Thoracic aorta (tissue), 2 donors: Measurements from ENCODE around the gene LRRK1. TPM values are rescaled to one million over a fixed set of nuclear protein-coding genes. Genes with fewer than 3 reads are reported as not detected.

Source experiments
- ATAC-seq: fragments of 150-250 bp; one replicate; pipeline ENCODE4 v1.8.0; 2017; ENCODE audit warnings: low read depth; ENCODE audit not compliant: insufficient number of reproducible peaks, low FRiP score
- DNase-seq: peaks from one replicate; pipeline ENCODE4 v3.0.0-alpha.2; 2020; ENCODE audit warnings: low spot score
- H3K27ac ChIP-seq, 2 donors: fragments of 200-600 bp; sonication (generic); 1 replicate in 1 of 2; 2 replicates in 1 of 2; pipeline ENCODE4 v1.5.1; 2016; ENCODE audit warnings: mild to moderate bottlenecking in 2 of 2, moderate library complexity in 2 of 2
- H3K27me3 ChIP-seq: fragments of 200-600 bp; sonication (generic); replicated peaks from 2 replicates; pipeline ENCODE4 v1.6.0; 2016; ENCODE audit warnings: mild to moderate bottlenecking; ENCODE audit not compliant: insufficient read depth
- H3K36me3 ChIP-seq: fragments of 200-600 bp; sonication (generic); one replicate; pipeline ENCODE4 v1.5.1; 2016
- H3K4me1 ChIP-seq, 2 donors: fragments of 200-600 bp; sonication (generic); 1 replicate in 1 of 2; 2 replicates in 1 of 2; pipeline versions ENCODE4 v1.5.1 to v1.6.0; 2016; ENCODE audit warnings: low read depth in 2 of 2, mild to moderate bottlenecking in 1 of 2; ENCODE audit not compliant: control insufficient read depth in 1 of 2
- H3K4me3 ChIP-seq: fragments of 200-600 bp; sonication (generic); 2 replicates; pipeline ENCODE4 v1.5.1; 2016; ENCODE audit warnings: mild to moderate bottlenecking
- H3K9me3 ChIP-seq: fragments of 200-600 bp; sonication (generic); 2 replicates; pipeline ENCODE4 v1.5.1; 2016
- CTCF ChIP-seq: fragments of 200-600 bp; sonication (generic); IDR thresholded peaks from one replicate; pipeline ENCODE4 v1.5.1; 2019; ENCODE audit warnings: antibody characterized with exemption
- total RNA-seq, 2 donors: library from RNA; depleted of rRNA; stranded (reverse); fragments of >200 nt; gene quantifications; one replicate each; pipeline versions ENCODE4 v1.1.0 to v1.2.3, GENCODE V29; 2016

Gene LRRK1
- total RNA-seq, 2 donors from 2014 or later = 17.2 to 47.1 TPM

GRCh38 chr15:101031213-101031612, 112.1 kb downstream of the LRRK1 start:
- Histone ChIP-seq H3K27ac (no peak overlapping the region), H3K4me1 (no peaks in the 10 kb centered on the region), H3K36me3 (peaks cover 4% of the 10 kb centered on the region), H3K4me3 (no peak overlapping the region), H3K9me3 (peaks cover 19% of the 10 kb centered on the region), H3K27me3 (no peaks in the 10 kb centered on the region)
- TF ChIP-seq CTCF = no peak
- DNase-seq (no peak), ATAC-seq (no peak)

GRCh38 chr15:101033801-101034200, 114.6 kb downstream of the LRRK1 start:
- DNase-seq = no peak
- no peaks in the 10 kb centered on the region for H3K27me3 ChIP-seq
- H3K9me3 ChIP-seq = peaks cover 22% of the 10 kb centered on the region
- ATAC-seq = no peak
- no peak for TF ChIP-seq CTCF
- H3K4me3 ChIP-seq = no peak overlapping the region
- H3K27ac ChIP-seq = no peak overlapping the region
- H3K36me3 ChIP-seq = peaks cover 4% of the 10 kb centered on the region
- no peaks in the 10 kb centered on the region for H3K4me1 ChIP-seq

GRCh38 chr15:101035611-101036010, 116.5 kb downstream of the LRRK1 start:
- Histone ChIP-seq H3K36me3 (no peaks in the 10 kb centered on the region), H3K27ac (no peak overlapping the region), H3K4me3 (no peak overlapping the region), H3K9me3 (peaks cover 22% of the 10 kb centered on the region), H3K27me3 (no peaks in the 10 kb centered on the region), H3K4me1 (peaks cover 5 to 7% of the 10 kb centered on the region in 2 donors)
- no peak for ATAC-seq
- DNase-seq = no peak
- no peak for TF ChIP-seq CTCF

- H3K4me3 ChIP-seq = no peak overlapping the region
- peaks cover 22% of the 10 kb centered on the region for H3K9me3 ChIP-seq
- no peaks in the 10 kb centered on the region for H3K36me3 ChIP-seq
- H3K4me1 ChIP-seq = peaks cover 5 to 7% of the 10 kb centered on the region in 2 donors
- ATAC-seq = no peak
- H3K27me3 ChIP-seq = no peaks in the 10 kb centered on the region
- no peak overlapping the region for H3K27ac ChIP-seq
- TF ChIP-seq CTCF = no peak
- DNase-seq = no peak
Measured at GRCh38 chr15:101036189-101036588, 117.0 kb downstream of the LRRK1 start.

GRCh38 chr15:101037090-101037830, 118.1 kb downstream of the LRRK1 start:
- peaks cover 5 to 7% of the 10 kb centered on the region in 2 donors for H3K4me1 ChIP-seq
- DNase-seq = no peak
- peaks cover 22% of the 10 kb centered on the region for H3K9me3 ChIP-seq
- no peak overlapping the region for H3K4me3 ChIP-seq
- no peak for TF ChIP-seq CTCF
- ATAC-seq = no peak
- H3K27ac ChIP-seq = no peak overlapping the region
- no peaks in the 10 kb centered on the region for H3K36me3 ChIP-seq
- H3K27me3 ChIP-seq = no peaks in the 10 kb centered on the region
